Thymus (tissue), 11 donors: ENCODE results near the gene MFRP. TPM values are rescaled to one million over a fixed set of nuclear protein-coding genes. Genes with fewer than 3 reads are reported as not detected.

ENCODE experiments used
- DNase-seq, 9 donors: peaks; one replicate each; pipeline ENCODE4 v3.0.0-alpha.2; 2013; ENCODE audit warnings: low spot score in 9 of 9, low read depth in 6 of 9, missing footprints in 1 of 9
- H3K27ac ChIP-seq, 2 donors: one replicate each; pipeline ENCODE4 v1.5.1; 2013; ENCODE audit warnings: control low read depth in 1 of 2, low read depth in 1 of 2, low read length in 1 of 2, mild to moderate bottlenecking in 1 of 2, moderate library complexity in 1 of 2
- H3K27me3 ChIP-seq, 2 donors: one replicate each; pipeline ENCODE4 v1.5.1; 2013; ENCODE audit warnings: low read length in 1 of 2; ENCODE audit not compliant: control insufficient read depth in 2 of 2, insufficient read depth in 1 of 2
- H3K36me3 ChIP-seq, 2 donors: one replicate each; pipeline ENCODE4 v1.5.1; 2013; ENCODE audit warnings: low read length in 1 of 2, mild to moderate bottlenecking in 1 of 2, moderate library complexity in 1 of 2; ENCODE audit not compliant: control insufficient read depth in 2 of 2, insufficient read depth in 2 of 2
- H3K4me1 ChIP-seq, 2 donors: one replicate each; pipeline ENCODE4 v1.5.1; 2013; ENCODE audit warnings: low read length in 2 of 2; ENCODE audit not compliant: control insufficient read depth in 2 of 2, insufficient read depth in 2 of 2
- H3K4me3 ChIP-seq, 2 donors: one replicate each; pipeline ENCODE4 v1.5.1; 2013; ENCODE audit warnings: low read length in 2 of 2, control low read depth in 1 of 2, mild to moderate bottlenecking in 1 of 2
- H3K9me3 ChIP-seq, 2 donors: one replicate each; pipeline ENCODE4 v1.5.1; 2013; ENCODE audit warnings: low read length in 1 of 2, mild to moderate bottlenecking in 1 of 2; ENCODE audit not compliant: control insufficient read depth in 2 of 2, insufficient read depth in 1 of 2
- WGBS: extraction: QIAGEN DNeasy Blood & Tissue Kit; methylation state at CpG from one replicate; pipeline ENCODE4 v1.1.7; 2013; 5-methylcytosine and 5-hydroxymethylcytosine counted together
- polyA plus RNA-seq: library from polyadenylated mRNA; stranded (reverse); fragments of 200-250 nt; gene quantifications from one replicate; pipeline ENCODE4 v1.2.3, GENCODE V29; 2013
- total RNA-seq: library from RNA; stranded (reverse); fragments of 120-200 nt; gene quantifications from one replicate; pipeline ENCODE4 v1.2.4, GENCODE V29; 2013
- donor health status: healthy.

MFRP gene
- total and polyA plus RNA-seq, 2 donors: 0.05 TPM; not detected in 1

GRCh38 chr11:119335655-119336543 lies 10.6 kb downstream of the MFRP start:
- Histone ChIP-seq H3K36me3 (peaks cover 6 to 9% of the 10 kb centered on the region in 2 donors), H3K4me3 (no peak overlapping the region), H3K4me1 (peaks cover 19 to 36% of the 10 kb centered on the region in 2 donors), H3K9me3 (peaks cover 0 to 4% of the 10 kb centered on the region in 2 donors), H3K27me3 (peaks cover 25 to 30% of the 10 kb centered on the region in 2 donors), H3K27ac (no peak overlapping the region)
- DNase-seq: no peak
- 94% methylated on average over 30 of the region's 30 CpGs for WGBS

GRCh38 chr11:119335091-119335654 lies 11.3 kb downstream of the MFRP start:
- no peak overlapping the region for H3K27ac ChIP-seq
- H3K36me3 ChIP-seq: peaks cover 6 to 9% of the 10 kb centered on the region in 2 donors
- peaks cover 19 to 32% of the 10 kb centered on the region in 2 donors for H3K4me1 ChIP-seq
- DNase-seq: no peak
- 85% methylated on average over 15 of the region's 15 CpGs for WGBS
- H3K27me3 ChIP-seq: peaks cover 18 to 23% of the 10 kb centered on the region in 2 donors
- peaks cover 0 to 4% of the 10 kb centered on the region in 2 donors for H3K9me3 ChIP-seq
- peak overlapping the region; percentile 82 to 95 for H3K4me3 ChIP-seq

DNA sequence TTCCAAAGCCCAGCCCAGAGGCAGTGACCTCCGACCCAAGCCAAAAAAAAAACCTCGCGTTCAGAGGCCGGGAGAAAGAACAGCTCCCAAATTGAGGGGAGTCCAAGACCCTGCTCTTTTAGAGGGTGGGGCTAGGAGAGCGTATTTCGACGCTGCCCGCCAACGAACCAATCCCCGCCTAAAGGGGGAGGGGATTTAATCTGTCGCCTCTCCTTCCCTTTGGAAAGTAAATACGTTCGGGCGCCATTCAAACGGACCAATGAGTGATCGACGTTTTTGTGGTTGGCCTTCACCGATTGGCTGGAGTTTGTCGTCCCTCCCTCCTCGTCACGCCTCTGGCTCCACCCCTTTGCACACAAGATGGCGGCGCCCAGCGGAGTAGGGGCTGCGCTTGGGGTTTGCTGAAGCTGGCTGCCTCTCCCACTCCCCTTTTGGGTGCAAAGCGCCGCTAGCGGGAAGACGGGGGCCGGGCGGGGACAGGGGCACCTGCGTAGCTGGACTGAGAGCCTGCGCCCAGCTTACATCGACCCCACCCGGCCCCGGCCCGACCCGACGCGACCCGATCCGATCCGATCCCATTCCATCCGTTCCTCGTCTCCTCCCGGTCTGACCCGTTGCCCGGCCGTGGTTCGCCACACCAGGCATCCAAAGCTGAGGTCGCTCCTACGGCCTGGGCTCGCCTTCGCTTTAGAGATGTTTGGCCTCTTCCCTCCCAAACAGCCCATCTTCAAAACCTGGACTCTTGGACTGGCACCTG lies 12.2 kb downstream of the MFRP start, which contains the start of gene RNF26:
TSS of gene RNF26 (plus strand) at position 354 of the 757 bp plus-strand sequence. CDS start 596 bp downstream, outside the sequence.
- Histone ChIP-seq H3K27ac (peak within 1 kb of the TSS; percentile 81 to 83), H3K9me3 (peaks cover 0 to 2% of the 10 kb centered on the region in 2 donors), H3K36me3 (peaks cover 6 to 9% of the 10 kb centered on the region in 2 donors), H3K4me1 (peaks cover 16 to 26% of the 10 kb centered on the region in 2 donors), H3K4me3 (peak within 1 kb of the TSS; percentile 82 to 95), H3K27me3 (peaks cover 10 to 15% of the 10 kb centered on the region in 2 donors)
- DNase-seq: peak; percentile 90 to 99 (median 96)
- WGBS: under 1% methylated on average over 54 of the region's 54 CpGs

DNA sequence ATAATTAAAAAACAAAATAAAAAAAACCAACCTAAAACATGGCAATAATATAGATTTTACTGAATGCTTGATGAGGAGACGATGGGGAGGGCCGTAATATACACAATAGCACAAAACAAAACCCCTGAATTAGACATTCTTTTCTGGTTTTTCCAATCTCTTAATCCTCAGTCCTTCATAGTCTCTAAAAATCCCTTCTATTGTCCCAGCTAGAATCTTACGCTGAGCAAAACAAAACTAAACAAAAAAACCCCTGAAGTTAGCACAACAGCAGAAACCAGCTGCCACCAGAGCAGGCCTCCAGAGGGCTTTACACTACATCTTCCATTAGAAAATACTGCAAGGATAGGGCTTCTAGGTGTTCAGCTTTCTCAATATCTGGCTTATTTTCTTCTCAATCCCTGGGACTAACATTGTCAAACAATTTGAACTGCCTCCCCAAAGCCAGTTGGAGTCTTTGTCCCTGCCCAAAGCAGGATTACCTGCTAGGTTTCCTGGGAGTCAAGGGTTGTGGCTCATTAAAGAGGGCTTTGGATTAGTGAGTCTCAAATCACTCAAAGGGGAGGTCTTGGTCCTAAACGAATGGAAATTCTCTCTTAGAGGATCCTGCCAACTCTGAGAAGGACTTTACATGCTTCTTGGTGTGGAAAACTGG lies 14.3 kb downstream of the MFRP start:
- no peak for DNase-seq
- H3K4me3 ChIP-seq: no peak overlapping the region
- peaks cover 16% of the 10 kb centered on the region in 2 donors for H3K4me1 ChIP-seq
- 94% methylated on average over 4 of the region's 4 CpGs for WGBS
- H3K27me3 ChIP-seq: no peaks in the 10 kb centered on the region
- H3K9me3 ChIP-seq: no peaks in the 10 kb centered on the region
- no peak overlapping the region for H3K27ac ChIP-seq
- H3K36me3 ChIP-seq: peaks cover 6 to 9% of the 10 kb centered on the region in 2 donors

DNA sequence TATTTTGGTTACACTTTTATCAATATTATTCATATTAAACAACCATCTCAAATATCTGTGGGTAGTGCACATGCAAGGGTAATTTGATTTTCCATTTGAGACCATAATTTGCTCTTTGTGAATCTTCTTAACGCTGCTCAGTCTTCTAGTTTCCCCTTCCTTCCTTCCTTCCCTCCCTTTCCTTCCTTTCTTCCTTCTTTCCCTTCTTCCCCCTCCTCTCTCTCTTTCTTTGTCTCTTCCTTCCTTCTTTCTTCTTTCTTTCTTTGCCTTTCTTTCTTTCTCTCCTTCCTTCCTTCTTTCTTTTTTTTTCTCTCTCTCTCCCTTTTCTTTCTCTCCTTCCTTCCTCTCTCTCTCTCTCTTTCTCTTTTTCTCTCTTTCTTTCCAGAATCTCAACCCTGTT lies 16.3 kb downstream of the MFRP start:
- no peak for DNase-seq
- H3K4me3 ChIP-seq: no peak overlapping the region
- peaks cover 9 to 12% of the 10 kb centered on the region in 2 donors for H3K4me1 ChIP-seq
- no peaks in the 10 kb centered on the region for H3K9me3 ChIP-seq
- H3K36me3 ChIP-seq: no peaks in the 10 kb centered on the region
- H3K27ac ChIP-seq: no peak overlapping the region
- 23% methylated on average over 1 of the region's 1 CpG for WGBS
- H3K27me3 ChIP-seq: no peaks in the 10 kb centered on the region

GRCh38 chr11:119329320-119329719 lies 17.2 kb downstream of the MFRP start:
- no peak for DNase-seq
- 88% methylated on average over 2 of the region's 2 CpGs for WGBS
- Histone ChIP-seq H3K27ac (no peak overlapping the region), H3K4me3 (no peak overlapping the region), H3K9me3 (no peaks in the 10 kb centered on the region), H3K27me3 (no peaks in the 10 kb centered on the region), H3K4me1 (peaks cover 3 to 5% of the 10 kb centered on the region in 2 donors), H3K36me3 (no peaks in the 10 kb centered on the region)

DNA sequence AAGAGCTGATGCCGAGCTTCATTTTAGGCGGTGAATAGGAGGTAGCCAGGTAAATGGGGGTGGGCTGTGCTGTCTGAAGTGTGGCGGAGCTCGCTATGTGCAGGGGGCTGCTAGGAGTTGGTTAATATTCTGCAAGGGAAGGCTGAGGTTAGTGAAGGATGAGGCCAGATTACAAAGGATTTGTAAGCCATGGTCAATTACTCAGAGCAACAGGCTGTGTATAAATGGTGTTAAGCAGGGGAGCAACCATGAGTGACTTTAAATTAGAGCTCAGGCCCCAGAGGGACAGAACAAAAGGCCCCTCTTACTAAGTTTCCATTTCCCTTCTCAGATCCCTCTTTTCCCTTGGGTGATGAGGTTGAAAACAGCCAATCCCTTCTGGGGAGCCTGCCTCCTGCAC lies 22.3 kb downstream of the MFRP start:
- 87% methylated on average over 4 of the region's 4 CpGs for WGBS
- Histone ChIP-seq H3K27me3 (peaks cover 8 to 24% of the 10 kb centered on the region in 2 donors), H3K9me3 (no peaks in the 10 kb centered on the region), H3K27ac (no peak overlapping the region), H3K36me3 (no peaks in the 10 kb centered on the region), H3K4me1 (peaks cover 12 to 26% of the 10 kb centered on the region in 2 donors), H3K4me3 (no peak overlapping the region)
- DNase-seq: no peak

DNA sequence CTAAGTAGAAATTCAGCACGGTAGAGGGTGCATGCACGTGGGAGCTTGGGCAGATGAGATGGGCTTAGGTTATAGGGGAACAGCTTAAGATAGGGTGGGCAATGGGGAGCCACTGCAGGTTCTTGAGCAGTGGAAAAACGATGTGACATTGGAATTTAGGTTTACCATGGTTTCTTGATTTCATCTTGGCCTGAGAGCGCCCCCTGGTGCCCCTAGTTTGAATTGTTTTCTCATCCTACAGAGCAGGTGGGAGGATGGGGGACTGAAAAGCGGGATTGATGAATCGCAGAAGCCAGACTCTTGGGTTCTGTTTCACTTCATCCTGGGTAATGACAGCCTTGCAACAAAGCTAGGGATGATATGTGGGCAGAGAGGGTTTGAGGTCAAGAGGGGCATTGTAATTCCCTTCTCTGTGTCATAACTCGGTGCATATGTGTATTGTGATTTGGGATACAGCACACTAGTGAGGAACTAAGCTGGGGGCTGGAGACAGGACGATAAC lies 22.9 kb downstream of the MFRP start:
- Histone ChIP-seq H3K4me1 (peaks cover 13 to 33% of the 10 kb centered on the region in 2 donors), H3K27ac (no peak overlapping the region), H3K36me3 (no peaks in the 10 kb centered on the region), H3K27me3 (peaks cover 12 to 30% of the 10 kb centered on the region in 2 donors), H3K9me3 (no peaks in the 10 kb centered on the region), H3K4me3 (no peak overlapping the region)
- 33% methylated on average over 8 of the region's 8 CpGs for WGBS
- DNase-seq: peak in 5 of 9 donors; percentile 61 to 86 (median 78)
